ENCODE results near the gene NHLH2. TPM values are rescaled to one million over a fixed set of nuclear protein-coding genes. Genes with fewer than 3 reads are reported as not detected.

NHLH2 gene
- total RNA-seq, 4 donors from 2014 or later: not detected

GRCh38 chr1:115793162-115793561 lies 47.8 kb downstream of the NHLH2 start:
- TF ChIP-seq POLR2A (IDR thresholded peaks at IDR 0.05): no peak
- no peaks in the 10 kb centered on the region for H3K36me3 ChIP-seq
- peaks cover 34% of the 10 kb centered on the region for H3K27me3 ChIP-seq
- 11 to 31% methylated on average over 5 to 9 of the region's 9 CpGs for WGBS, 2 donors (ENCODE audit: low coverage in 1 of 2)
- no peak for ATAC-seq
- H3K4me3 ChIP-seq: no peak overlapping the region
- no peaks in the 10 kb centered on the region for H3K9me3 ChIP-seq
- no peak overlapping the region for H3K27ac ChIP-seq
- H3K4me1 ChIP-seq: no peaks in the 10 kb centered on the region

- no peaks in the 10 kb centered on the region for H3K9me3 ChIP-seq
- H3K27me3 ChIP-seq: peaks cover 34% of the 10 kb centered on the region
- H3K27ac ChIP-seq: no peak overlapping the region
- WGBS, 2 donors (ENCODE audit: low coverage in 1 of 2): 71 to 86% methylated on average over 1 to 2 of the region's 3 CpGs
- TF ChIP-seq CTCF (IDR thresholded peaks at IDR 0.05): no peak
- TF ChIP-seq POLR2A (IDR thresholded peaks at IDR 0.05): no peak
- no peak for TF ChIP-seq POLR2AphosphoS5 (IDR thresholded peaks at IDR 0.05)
- TF ChIP-seq EP300 (IDR thresholded peaks at IDR 0.05): no peak
- no peak overlapping the region for H3K4me3 ChIP-seq
- no peaks in the 10 kb centered on the region for H3K36me3 ChIP-seq
- H3K4me1 ChIP-seq: no peaks in the 10 kb centered on the region
- ATAC-seq: no peak
Measured at GRCh38 chr1:115791816-115792215, 49.1 kb downstream of the NHLH2 start.

- Histone ChIP-seq H3K4me1 (no peaks in the 10 kb centered on the region), H3K9me3 (no peaks in the 10 kb centered on the region), H3K4me3 (no peak overlapping the region), H3K36me3 (no peaks in the 10 kb centered on the region), H3K27ac (no peak overlapping the region), H3K27me3 (peaks cover 34% of the 10 kb centered on the region)
- no peak for ATAC-seq
- TF ChIP-seq POLR2AphosphoS5 (IDR thresholded peaks at IDR 0.05): no peak
- TF ChIP-seq POLR2A (IDR thresholded peaks at IDR 0.05): no peak
- no peak for TF ChIP-seq EP300 (IDR thresholded peaks at IDR 0.05)
- TF ChIP-seq CTCF (IDR thresholded peaks at IDR 0.05): no peak
- 81 to 90% methylated on average over 2 to 6 of the region's 6 CpGs for WGBS, 2 donors (ENCODE audit: low coverage in 1 of 2)
Measured at GRCh38 chr1:115790846-115791245, 50.1 kb downstream of the NHLH2 start.

GRCh38 chr1:115790356-115790755 lies 50.6 kb downstream of the NHLH2 start:
- no peaks in the 10 kb centered on the region for H3K9me3 ChIP-seq
- H3K27ac ChIP-seq: no peak overlapping the region
- 34 to 85% methylated on average over 3 of the region's 3 CpGs for WGBS, 2 donors (ENCODE audit: low coverage in 1 of 2)
- peaks cover 34% of the 10 kb centered on the region for H3K27me3 ChIP-seq
- no peak overlapping the region for H3K4me3 ChIP-seq
- no peaks in the 10 kb centered on the region for H3K36me3 ChIP-seq
- TF ChIP-seq EP300 (IDR thresholded peaks at IDR 0.05) (no peak), CTCF (IDR thresholded peaks at IDR 0.05) (no peak), POLR2A (IDR thresholded peaks at IDR 0.05) (no peak), POLR2AphosphoS5 (IDR thresholded peaks at IDR 0.05) (no peak)
- no peak for ATAC-seq
- no peaks in the 10 kb centered on the region for H3K4me1 ChIP-seq

Other genes with a start within 250 kb of the NHLH2 start
- gene VANGL1, start 199.2 kb downstream of the NHLH2 start, total RNA-seq: 10 to 100 TPM in 2 of 4 donors, 1 to 10 TPM in 2; 9.7 to 18.2 (median 12.7) TPM
- gene CASQ2, start 72.4 kb downstream of the NHLH2 start, total RNA-seq: 100 to 1,000 TPM in 3 of 4 donors, 10 to 100 TPM in 1; 86.2 to 147 (median 133) TPM
- 1 to 10 TPM; 2.3 to 6.5 (median 4.1) TPM for gene SLC22A15, start 135.4 kb upstream of the NHLH2 start, total RNA-seq

All from gastroesophageal sphincter (tissue), 4 donors.